ENCODE results near the gene PNMA6F.
"Not testable (repeated sequence)": the region's sequence is repeated elsewhere in the genome, so short reads cannot be mapped to it uniquely, and the experiment has no call there.

PNMA6F gene

DNA sequence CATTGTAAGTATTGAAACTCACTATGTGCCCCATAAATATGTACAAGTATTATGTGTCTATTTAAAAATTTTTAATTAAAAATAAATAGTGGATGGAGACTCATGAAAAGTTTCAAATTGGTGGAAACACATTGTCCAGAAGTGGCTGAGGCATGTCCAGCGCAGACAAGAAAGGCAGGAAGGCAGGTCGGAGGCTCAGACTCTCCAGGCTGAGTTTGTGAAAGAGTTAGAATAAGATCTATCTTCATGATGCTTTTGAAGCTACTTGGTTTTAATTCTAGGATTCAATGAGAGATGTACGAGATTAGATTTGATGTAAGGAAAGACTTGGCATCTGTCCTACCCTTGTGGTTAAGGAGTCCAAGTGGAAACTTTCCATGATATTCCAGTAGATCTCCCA is 19.8 kb downstream of the PNMA6F start:
- no peak overlapping the region for H3K4me3 ChIP-seq (ENCODE audit: low read depth, low read length)
- TF ChIP-seq, protein P1, sequence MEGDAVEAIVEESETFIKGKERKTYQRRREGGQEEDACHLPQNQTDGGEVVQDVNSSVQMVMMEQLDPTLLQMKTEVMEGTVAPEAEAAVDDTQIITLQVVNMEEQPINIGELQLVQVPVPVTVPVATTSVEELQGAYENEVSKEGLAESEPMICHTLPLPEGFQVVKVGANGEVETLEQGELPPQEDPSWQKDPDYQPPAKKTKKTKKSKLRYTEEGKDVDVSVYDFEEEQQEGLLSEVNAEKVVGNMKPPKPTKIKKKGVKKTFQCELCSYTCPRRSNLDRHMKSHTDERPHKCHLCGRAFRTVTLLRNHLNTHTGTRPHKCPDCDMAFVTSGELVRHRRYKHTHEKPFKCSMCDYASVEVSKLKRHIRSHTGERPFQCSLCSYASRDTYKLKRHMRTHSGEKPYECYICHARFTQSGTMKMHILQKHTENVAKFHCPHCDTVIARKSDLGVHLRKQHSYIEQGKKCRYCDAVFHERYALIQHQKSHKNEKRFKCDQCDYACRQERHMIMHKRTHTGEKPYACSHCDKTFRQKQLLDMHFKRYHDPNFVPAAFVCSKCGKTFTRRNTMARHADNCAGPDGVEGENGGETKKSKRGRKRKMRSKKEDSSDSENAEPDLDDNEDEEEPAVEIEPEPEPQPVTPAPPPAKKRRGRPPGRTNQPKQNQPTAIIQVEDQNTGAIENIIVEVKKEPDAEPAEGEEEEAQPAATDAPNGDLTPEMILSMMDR (IDR thresholded peaks at IDR 0.05; ENCODE audit: borderline replicate concordance, insufficient read depth, low read depth, low read length), result no peak

DNA sequence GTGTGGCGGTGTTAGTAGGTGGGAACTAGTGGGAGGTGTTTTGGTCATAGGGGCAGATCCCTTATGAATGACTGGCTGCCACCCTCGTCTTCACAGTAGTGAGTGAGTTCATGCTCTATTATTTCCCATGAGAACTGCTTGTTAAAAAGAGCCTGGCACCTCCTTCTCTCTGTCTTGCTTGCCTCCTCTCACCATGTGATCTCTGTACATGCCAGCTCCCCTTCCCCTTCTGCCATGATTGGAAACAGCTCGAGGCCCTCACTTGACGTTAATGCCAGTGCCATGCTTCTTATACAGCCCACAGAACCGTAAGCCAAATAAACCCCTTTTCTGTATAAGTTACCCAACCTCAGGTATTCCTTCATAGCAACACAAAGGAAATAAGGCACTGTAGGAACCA is 21.7 kb downstream of the PNMA6F start:
- H3K4me3 ChIP-seq (ENCODE audit: low read depth, low read length), result no peak overlapping the region
- TF ChIP-seq, protein P1 (IDR thresholded peaks at IDR 0.05; ENCODE audit: borderline replicate concordance, insufficient read depth, low read depth, low read length), result no peak

DNA sequence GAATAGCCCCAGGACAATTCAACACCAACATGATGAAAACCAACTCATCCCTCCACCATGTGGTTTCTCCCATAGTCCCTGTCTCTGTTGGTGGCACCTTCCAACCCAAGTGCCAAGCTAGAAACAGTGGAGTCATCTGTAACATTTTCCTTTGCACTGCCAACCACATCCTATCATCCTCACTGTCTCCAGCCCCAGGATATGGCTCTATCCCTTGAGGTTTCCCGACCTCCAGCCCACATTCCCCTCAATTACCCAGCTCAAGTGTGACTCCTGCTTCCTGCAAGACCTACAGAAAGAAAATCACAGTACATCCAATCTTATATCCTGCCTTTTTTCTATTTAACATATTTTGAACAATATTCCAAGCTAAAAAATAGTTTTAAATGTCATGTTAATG is 24.2 kb downstream of the PNMA6F start:
- TF ChIP-seq, protein P1 (IDR thresholded peaks at IDR 0.05; ENCODE audit: borderline replicate concordance, insufficient read depth, low read depth, low read length), result no peak
- H3K4me3 ChIP-seq (ENCODE audit: low read depth, low read length), result no peak overlapping the region

DNA sequence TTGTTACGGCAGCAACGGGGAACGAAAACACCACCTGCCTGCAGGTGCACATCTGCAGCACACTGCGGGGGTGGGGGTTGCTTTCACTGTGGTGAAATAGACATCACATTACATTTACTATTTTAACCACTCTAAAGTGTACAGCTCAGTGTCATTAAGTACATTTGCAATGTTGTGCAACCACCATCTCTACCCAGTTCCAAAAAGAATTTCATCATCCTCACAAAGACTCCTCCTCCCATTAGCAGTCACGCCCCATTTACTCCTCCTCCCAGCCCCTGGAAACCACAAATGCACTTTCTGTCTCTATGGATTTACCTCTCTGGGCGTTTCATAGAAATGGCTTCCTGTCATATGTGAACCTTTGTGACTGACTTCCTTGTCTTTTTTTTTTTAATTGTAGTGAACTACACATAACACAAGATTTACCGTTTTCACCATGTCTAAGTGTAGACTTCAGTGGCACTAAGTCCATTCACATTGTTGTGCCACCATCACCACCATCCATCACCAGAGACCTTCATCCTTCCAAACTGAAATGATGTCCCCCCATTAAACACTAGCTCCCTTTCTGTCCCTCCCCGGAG is 28.0 kb downstream of the PNMA6F start:
- H3K4me3 ChIP-seq (ENCODE audit: low read depth, low read length), result not testable (repeated sequence)

DNA sequence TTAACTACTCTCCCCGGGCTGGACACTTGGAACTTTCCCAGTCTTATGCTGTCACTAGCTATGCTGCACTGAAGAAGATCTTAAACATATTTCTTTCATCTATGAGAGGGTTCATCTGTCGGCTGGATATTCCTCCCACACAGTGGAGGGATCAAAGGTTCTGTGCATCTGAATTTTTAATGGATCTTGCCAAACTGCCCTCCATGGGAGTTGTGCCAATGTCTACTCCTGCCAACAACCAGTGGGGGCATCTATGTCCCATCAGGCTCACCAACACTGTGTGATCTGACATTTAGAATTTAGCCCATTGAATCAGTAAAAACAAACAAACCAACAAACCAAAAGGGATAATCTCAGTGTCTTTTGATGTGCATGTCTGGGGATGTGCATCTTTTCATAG is 32.8 kb downstream of the PNMA6F start:
- not testable (repeated sequence) for H3K4me3 ChIP-seq (ENCODE audit: low read depth, low read length)

DNA sequence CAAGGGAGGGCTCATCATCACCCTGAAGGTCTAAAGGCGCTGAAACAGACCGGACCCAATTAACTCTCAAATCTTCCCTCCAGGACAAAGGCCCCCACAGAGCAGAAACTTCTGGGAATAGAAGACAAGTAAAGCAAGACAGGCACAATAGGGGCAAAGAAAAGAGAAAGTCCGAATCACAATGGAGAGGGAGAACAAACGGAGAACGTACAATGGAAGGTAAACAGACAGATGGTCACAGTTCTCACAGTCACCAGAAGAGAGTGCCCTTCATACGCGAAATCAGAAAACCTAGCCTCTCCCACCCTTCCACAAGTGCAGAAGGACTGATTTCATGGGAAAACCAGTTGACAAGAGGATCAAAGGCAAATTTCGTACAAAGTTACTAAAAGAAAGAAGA is 35.9 kb downstream of the PNMA6F start:
- not testable (repeated sequence) for H3K4me3 ChIP-seq (ENCODE audit: low read depth, low read length)

DNA sequence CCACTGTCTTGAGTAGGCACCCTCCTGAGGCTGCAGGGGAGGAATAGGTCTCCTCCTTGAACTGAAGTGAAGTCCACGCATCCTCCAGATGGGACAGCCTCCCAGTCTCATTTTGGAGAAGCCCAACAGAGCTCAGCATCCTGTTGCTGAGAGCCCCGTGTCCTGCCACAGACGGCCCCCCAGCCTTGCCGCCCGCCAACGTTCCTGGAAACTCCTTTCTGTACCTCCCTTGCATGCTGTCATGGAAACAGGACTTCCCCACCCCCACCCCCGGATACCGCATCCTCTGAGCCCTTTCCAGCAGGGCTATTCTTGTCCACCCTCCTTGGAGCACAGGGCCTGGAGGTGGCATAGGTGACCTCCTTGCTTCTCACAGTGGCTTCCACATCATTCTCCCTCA is 37.6 kb downstream of the PNMA6F start:
- H3K4me3 ChIP-seq (ENCODE audit: low read depth, low read length), result not testable (repeated sequence)

DNA sequence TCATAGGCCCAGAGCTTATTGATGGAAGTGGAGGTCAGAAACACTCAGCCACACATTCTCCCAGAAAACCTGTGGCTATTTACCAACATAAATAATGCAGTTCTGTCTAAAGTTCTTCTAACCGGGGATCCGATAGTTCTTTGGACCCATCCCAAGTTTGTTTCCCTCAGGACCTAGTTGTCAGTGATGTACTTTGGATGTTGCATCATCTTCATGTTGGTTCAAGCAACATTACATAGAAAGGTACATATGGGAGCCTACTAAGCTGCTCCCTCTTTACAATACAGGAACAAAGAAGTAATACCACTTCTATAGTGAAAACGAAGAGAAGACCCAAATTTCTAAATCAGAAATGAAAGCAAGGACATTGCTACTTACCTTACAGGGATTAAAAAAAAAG is 39.8 kb downstream of the PNMA6F start:
- H3K4me3 ChIP-seq (ENCODE audit: low read depth, low read length), result not testable (repeated sequence)

DNA sequence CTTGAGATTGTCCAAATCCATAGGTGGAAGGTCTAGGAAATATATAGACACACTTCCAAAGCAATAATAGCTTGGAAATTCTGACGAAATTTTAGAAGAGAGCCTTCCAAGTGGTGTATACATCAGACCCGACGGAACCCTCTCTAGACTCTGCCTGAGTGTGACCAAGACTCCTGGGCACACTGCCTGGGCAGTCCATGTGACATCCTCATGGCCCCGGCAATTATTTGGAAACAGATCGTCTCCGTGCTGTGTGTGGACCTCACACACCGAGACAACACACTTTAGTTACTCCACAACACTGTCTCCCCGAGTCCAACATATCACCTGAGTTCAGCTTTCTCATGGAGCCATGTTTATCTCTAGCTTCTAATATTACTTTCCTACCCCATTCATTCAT is 42.3 kb downstream of the PNMA6F start:
- H3K4me3 ChIP-seq (ENCODE audit: low read depth, low read length), result not testable (repeated sequence)

DNA sequence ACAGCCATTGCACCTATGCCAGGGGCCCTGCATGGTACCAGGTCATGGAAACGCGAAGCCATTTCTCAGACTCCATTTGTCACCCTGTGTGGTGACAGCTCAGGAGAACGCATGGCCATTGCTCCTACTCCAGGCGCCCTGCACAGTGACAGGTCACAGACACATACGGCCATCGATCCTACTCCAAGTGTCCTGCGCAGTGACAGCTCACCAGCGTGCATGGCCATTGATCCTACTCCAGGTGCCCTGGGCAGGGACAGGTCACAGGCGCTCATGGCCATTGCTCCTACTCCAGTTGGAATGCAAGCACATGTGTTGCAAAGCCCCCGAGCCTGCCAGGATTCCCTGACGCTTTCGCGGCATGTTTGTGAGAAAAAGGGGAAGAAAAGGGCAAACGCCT is 45.5 kb downstream of the PNMA6F start:
- H3K4me3 ChIP-seq (ENCODE audit: low read depth, low read length), result not testable (repeated sequence)

DNA sequence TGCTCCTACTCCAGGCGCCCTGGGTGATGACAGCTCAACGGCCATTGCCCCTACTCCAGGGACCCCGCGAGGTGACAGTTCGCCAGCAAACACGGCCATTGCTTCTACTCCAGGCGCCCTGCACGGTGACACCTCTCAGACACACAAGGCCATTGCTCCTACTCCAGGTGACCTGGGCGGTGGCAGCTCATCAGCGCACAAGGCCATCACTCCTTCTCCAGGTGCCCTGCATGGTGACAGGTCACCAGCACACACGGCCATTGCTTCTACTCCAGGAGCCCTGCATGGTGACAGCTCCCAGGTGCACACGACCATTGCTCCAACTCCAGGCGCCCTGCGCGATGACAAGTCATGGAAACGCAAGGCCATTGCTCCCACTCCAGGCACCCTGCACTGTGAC is 46.1 kb downstream of the PNMA6F start:
- not testable (repeated sequence) for H3K4me3 ChIP-seq (ENCODE audit: low read depth, low read length)

DNA sequence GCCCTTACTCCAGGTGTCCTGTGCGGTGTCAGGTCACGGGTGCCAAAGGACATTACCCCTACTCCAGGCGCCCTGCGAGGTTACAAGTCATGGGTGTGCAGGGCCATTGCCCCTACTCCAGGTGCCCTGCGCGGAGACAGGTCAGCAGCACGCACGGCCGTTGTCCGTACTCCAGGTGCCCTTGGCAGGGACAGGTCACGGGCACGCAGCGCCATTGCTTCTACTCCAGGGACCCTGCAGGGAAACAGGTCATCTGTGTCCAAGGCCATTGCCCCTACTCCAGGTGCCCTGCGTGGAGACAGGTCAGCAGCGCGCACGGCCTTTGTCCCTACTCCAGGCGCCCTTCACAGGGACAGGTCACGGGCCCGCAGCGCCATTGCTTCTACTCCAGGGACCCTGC is 49.0 kb downstream of the PNMA6F start:
- H3K4me3 ChIP-seq (ENCODE audit: low read depth, low read length), result not testable (repeated sequence)

DNA sequence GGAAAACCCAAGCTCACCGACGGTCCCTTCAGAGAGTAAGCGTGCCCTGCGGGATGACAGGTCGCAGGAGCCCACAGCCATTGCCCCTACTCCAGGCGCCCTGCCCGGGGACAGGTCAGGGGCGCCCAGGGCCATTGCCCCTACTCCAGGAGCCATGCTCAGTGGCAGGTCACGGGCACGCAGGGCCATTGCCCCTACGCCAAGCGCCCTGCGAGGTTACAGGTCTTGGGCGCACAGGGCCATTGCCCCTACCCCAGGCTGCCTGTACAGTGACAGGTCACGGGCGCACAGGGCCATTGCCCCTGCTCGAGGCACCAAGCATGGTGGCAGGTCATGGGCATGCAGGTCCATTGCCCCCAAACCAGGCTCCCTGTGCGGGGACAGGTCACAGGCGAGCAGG is 49.5 kb downstream of the PNMA6F start:
- H3K4me3 ChIP-seq (ENCODE audit: low read depth, low read length), result not testable (repeated sequence)
